PC-9 (cell line): ENCODE measurements around the gene TCP11L1. TPM values are rescaled to one million over a fixed set of nuclear protein-coding genes. Genes with fewer than 3 reads are reported as not detected.
"Not testable (repeated sequence)": the region's sequence is repeated elsewhere in the genome, so short reads cannot be mapped to it uniquely, and the experiment has no call there.

Experiments
- BruUV-seq: library from RNA; stranded (reverse); fragments of 400-500 nt; replicated peaks from 2 replicates; lab custom pipeline; 2021; lab: Mats Ljungman, UMichigan
- CTCF ChIA-PET: fragments of 300-600 bp; sonication (Branson Sonifier 250); formaldehyde crosslinking; loops from one replicate; lab custom pipeline; 2022; ENCODE audit warnings: antibody characterized with exemption; lab: Charles Lee
- POLR2A ChIA-PET: fragments of 300-600 bp; sonication (Branson Sonifier 250); formaldehyde crosslinking; loops from one replicate; lab custom pipeline; 2022; ENCODE audit warnings: antibody characterized with exemption; ENCODE audit not compliant: unreplicated experiment; lab: Charles Lee
- DNase-seq, 2 experiments: peaks; one replicate each; pipeline versions ENCODE4 v3.0.0 to v3.0.0-alpha.2; 2015 to 2022; ENCODE audit warnings: mixed read lengths in 1 of 2
- H2AFZ ChIP-seq: fragments of 200-600 bp; sonication (generic); 2 replicates; pipeline ENCODE4 v1.8.1; 2017; ENCODE audit warnings: antibody characterized with exemption
- H3F3A ChIP-seq: fragments of 200-600 bp; sonication (generic); 2 replicates; pipeline ENCODE4 v1.8.1; 2017; ENCODE audit warnings: antibody characterized with exemption, mild to moderate bottlenecking, low read depth; ENCODE audit not compliant: insufficient read depth
- H3K27ac ChIP-seq: fragments of 200-600 bp; sonication (generic); 2 replicates; pipeline ENCODE4 v1.6.1; 2016; ENCODE audit warnings: mixed run types
- H3K27me3 ChIP-seq: fragments of 200-600 bp; sonication (generic); 2 replicates; pipeline ENCODE4 v1.6.1; 2016; ENCODE audit warnings: low read depth, mixed run types; ENCODE audit not compliant: insufficient read depth
- H3K36me3 ChIP-seq: fragments of 200-600 bp; sonication (generic); 2 replicates; pipeline ENCODE4 v1.6.1; 2016; ENCODE audit warnings: low read depth, mixed run types
- H3K4me1 ChIP-seq: fragments of 200-600 bp; sonication (generic); replicated peaks from 2 replicates; pipeline ENCODE4 v1.6.1; 2016; ENCODE audit warnings: mixed run types; ENCODE audit not compliant: insufficient read depth
- H3K4me2 ChIP-seq: fragments of 200-600 bp; sonication (generic); 2 replicates; pipeline ENCODE4 v1.6.1; 2017; ENCODE audit warnings: mixed run types
- H3K4me3 ChIP-seq: fragments of 200-600 bp; sonication (generic); 2 replicates; pipeline ENCODE4 v1.6.1; 2016; ENCODE audit warnings: mixed run types
- H3K79me2 ChIP-seq: fragments of 200-600 bp; sonication (generic); 2 replicates; pipeline ENCODE4 v1.6.1; 2017; ENCODE audit warnings: low read depth, mixed run types
- H3K9me2 ChIP-seq: fragments of 200-600 bp; sonication (generic); 2 replicates; pipeline ENCODE4 v1.8.1; 2017; ENCODE audit warnings: mild to moderate bottlenecking; ENCODE audit not compliant: insufficient read depth
- H3K9me3 ChIP-seq: fragments of 200-600 bp; sonication (generic); 2 replicates; pipeline ENCODE4 v1.8.1; 2016; ENCODE audit warnings: low read depth; ENCODE audit not compliant: insufficient read depth
- H4K20me1 ChIP-seq: fragments of 200-600 bp; sonication (generic); 2 replicates; pipeline ENCODE4 v1.8.1; 2017; ENCODE audit not compliant: insufficient read depth
- EZH2 ChIP-seq: fragments of 200-600 bp; sonication (generic); IDR thresholded peaks from 2 replicates; pipeline ENCODE4 v1.8.0; 2017; ENCODE audit warnings: antibody characterized with exemption, low read depth
- intact Hi-C: fragments of 100-400 bp; cut with micrococcal nuclease; formaldehyde crosslinking; loops from one replicate; pipeline ENCODE4 v1.10.0; 2022; ENCODE audit not compliant: unreplicated experiment
- total RNA-seq: library from RNA; stranded (reverse); gene quantifications from 2 replicates; pipeline ENCODE4 v1.2.3, GENCODE V29; 2021
- TF ChIP-seq, protein P1 (sequence below): fragments of 200-600 bp; sonication (generic); conservative IDR thresholded peaks from 2 replicates; pipeline ENCODE4 v1.6.1; 2017; ENCODE audit warnings: mixed run types, antibody characterized with exemption, mild to moderate bottlenecking, moderate library complexity

The TCP11L1 gene
- total RNA-seq, 1 experiment from 2014 or later, result 8.1 TPM

DNA sequence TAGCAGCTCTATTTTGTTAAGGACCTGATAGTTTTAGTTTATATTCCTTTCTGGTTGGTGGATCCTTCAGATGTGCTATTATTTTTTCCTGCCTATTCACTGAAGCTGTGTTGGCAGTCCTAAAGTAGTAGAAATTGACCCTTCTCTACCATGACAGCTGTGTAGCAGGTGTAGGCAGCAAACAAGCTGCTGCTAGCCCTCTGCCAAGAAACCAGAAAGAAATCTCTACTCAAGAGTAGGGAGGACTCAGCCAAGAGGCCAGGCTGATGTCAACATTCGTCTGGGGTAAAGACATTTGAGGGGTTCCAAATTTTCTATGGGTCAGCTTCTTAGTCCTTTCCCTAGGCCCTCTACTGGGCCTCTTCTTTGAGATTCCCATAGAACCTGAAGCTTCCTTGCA is 70.7 kb downstream of the TCP11L1 start:
- no peaks in the 10 kb centered on the region; the same call in 1 of the 2 replicates for H3F3A ChIP-seq
- no peaks in the 10 kb centered on the region for H3K9me2 ChIP-seq
- ChIA-PET POLR2A (no interaction called here), CTCF (interaction anchor here (0.7 kb wide), 1 partner anchor 11 kb away, joined by 3 read pairs; no protein-coding TSS in a partner anchor)
- no TSS peak for BruUV-seq
- H3K27ac ChIP-seq, result no peak overlapping the region
- intact Hi-C loops, result no loop called here
- no peak overlapping the region for H3K4me3 ChIP-seq
- H3K4me1 ChIP-seq, result no peaks in the 10 kb centered on the region
- no peak overlapping the region for H3K4me2 ChIP-seq
- no peaks in the 10 kb centered on the region for H3K79me2 ChIP-seq
- H3K36me3 ChIP-seq, result no peaks in the 10 kb centered on the region; the same call in 1 of the 2 replicates
- H4K20me1 ChIP-seq, result no peaks in the 10 kb centered on the region
- no peaks in the 10 kb centered on the region for H3K9me3 ChIP-seq
- H3K27me3 ChIP-seq, result no peaks in the 10 kb centered on the region
- no peak for DNase-seq
- H2AFZ ChIP-seq, result no peak overlapping the region
- TF ChIP-seq, protein P1, sequence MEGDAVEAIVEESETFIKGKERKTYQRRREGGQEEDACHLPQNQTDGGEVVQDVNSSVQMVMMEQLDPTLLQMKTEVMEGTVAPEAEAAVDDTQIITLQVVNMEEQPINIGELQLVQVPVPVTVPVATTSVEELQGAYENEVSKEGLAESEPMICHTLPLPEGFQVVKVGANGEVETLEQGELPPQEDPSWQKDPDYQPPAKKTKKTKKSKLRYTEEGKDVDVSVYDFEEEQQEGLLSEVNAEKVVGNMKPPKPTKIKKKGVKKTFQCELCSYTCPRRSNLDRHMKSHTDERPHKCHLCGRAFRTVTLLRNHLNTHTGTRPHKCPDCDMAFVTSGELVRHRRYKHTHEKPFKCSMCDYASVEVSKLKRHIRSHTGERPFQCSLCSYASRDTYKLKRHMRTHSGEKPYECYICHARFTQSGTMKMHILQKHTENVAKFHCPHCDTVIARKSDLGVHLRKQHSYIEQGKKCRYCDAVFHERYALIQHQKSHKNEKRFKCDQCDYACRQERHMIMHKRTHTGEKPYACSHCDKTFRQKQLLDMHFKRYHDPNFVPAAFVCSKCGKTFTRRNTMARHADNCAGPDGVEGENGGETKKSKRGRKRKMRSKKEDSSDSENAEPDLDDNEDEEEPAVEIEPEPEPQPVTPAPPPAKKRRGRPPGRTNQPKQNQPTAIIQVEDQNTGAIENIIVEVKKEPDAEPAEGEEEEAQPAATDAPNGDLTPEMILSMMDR, result no peak
- TF ChIP-seq EZH2, result no peak

DNA sequence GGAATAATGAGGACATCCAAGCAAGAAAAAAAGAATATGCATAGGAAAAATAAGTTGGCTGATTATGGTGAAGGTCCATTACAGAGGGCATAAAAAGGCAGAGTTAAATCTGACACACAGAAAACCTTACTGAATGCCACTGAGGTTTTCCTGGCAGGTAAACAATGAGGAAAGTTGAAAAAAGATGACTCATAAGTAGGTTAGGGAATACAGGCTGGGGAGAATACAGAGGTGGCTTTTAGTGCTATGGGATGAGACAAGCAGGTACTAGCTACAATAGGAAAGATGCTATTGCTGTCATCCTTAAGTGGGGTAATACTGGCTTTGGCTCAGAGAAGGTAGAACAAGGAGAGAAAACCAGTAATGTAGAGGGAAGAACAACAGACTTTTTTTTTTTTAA is 77.2 kb downstream of the TCP11L1 start:
- Histone ChIP-seq H3F3A (peaks cover 33% of the 10 kb centered on the region), H2AFZ (no peak overlapping the region), H3K79me2 (no peaks in the 10 kb centered on the region; the same call in 1 of the 2 replicates), H3K4me3 (no peak overlapping the region), H4K20me1 (no peaks in the 10 kb centered on the region), H3K9me2 (no peaks in the 10 kb centered on the region; the same call in 1 of the 2 replicates), H3K27ac (0 out of 2 replicates have a peak overlapping the region, but pooled peaks have one; percentile 3), H3K9me3 (no peaks in the 10 kb centered on the region), H3K36me3 (no peaks in the 10 kb centered on the region), H3K4me1 (peaks cover 21% of the 10 kb centered on the region), H3K27me3 (no peaks in the 10 kb centered on the region), H3K4me2 (peak overlapping the region; percentile 49)
- intact Hi-C loops, result loop anchor here (5.0 kb wide), 1 partner anchor 36 kb away; no protein-coding TSS in a partner anchor
- POLR2A ChIA-PET, result interaction anchor here (0.7 kb wide), 2 partner anchors 286 to 504 kb away, joined by 4 to 9 read pairs; no protein-coding TSS in a partner anchor
- no TSS peak for BruUV-seq
- CTCF ChIA-PET, result no interaction called here
- TF ChIP-seq, protein P1, result no peak
- TF ChIP-seq EZH2, result no peak
- DNase-seq, result peak in 1 of 2 experiments; percentile 67

DNA sequence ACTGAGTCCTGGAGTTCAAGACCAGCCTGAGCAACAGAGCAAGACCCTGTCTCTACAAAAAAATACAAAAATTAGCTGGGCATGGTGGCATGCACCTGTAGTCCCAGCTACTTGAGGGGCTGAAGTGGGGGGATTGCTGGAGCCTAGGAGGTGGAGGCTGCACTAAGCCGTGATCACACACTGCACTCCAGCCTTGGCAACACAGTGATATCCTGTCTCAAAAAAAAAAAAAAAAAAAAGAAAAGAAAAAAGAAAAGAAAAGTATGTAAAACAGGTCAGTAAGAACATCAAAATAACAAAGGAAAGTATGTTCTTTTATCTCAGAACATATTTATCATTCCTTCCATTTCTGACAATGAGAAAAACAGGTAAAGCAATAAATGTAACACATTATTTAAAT is 83.3 kb downstream of the TCP11L1 start:
- H3K9me3 ChIP-seq, H3K4me3 ChIP-seq, DNase-seq, H3K27me3 ChIP-seq, CTCF ChIA-PET, H4K20me1 ChIP-seq, H3K4me1 ChIP-seq, intact Hi-C loops, H3K79me2 ChIP-seq, H3K36me3 ChIP-seq, H3K27ac ChIP-seq, H2AFZ ChIP-seq, H3K9me2 ChIP-seq, POLR2A ChIA-PET, H3K4me2 ChIP-seq, BruUV-seq: not testable (repeated sequence)
- peaks cover 51% of the 10 kb centered on the region for H3F3A ChIP-seq

Other genes starting within 250 kb of the TCP11L1 start
- not detected in 2 replicates for gene CCDC73, start 244.9 kb upstream of the TCP11L1 start, total RNA-seq
- gene PRRG4, start 209.6 kb upstream of the TCP11L1 start, total RNA-seq, result 11.5 and 11.9 TPM in 2 replicates
- 39.6 and 60.2 TPM in 2 replicates for gene QSER1, start 146.8 kb upstream of the TCP11L1 start, total RNA-seq
- gene DEPDC7, start 23.7 kb upstream of the TCP11L1 start, total RNA-seq, result 0.68 and 1.2 TPM in 2 replicates
- 45.6 and 46.5 TPM in 2 replicates for gene CSTF3, start 121.9 kb downstream of the TCP11L1 start, total RNA-seq
- 62.1 and 64.8 TPM in 2 replicates for gene HIPK3, start 217.8 kb downstream of the TCP11L1 start, total RNA-seq